ENCODE data around the gene JTB. TPM values are rescaled to one million over a fixed set of nuclear protein-coding genes. Genes with fewer than 3 reads are reported as not detected.

JTB gene
- polyA plus RNA-seq, 2 of the 4 experiments (the other 2 are of a cell fraction): 106 to 162 TPM

DNA sequence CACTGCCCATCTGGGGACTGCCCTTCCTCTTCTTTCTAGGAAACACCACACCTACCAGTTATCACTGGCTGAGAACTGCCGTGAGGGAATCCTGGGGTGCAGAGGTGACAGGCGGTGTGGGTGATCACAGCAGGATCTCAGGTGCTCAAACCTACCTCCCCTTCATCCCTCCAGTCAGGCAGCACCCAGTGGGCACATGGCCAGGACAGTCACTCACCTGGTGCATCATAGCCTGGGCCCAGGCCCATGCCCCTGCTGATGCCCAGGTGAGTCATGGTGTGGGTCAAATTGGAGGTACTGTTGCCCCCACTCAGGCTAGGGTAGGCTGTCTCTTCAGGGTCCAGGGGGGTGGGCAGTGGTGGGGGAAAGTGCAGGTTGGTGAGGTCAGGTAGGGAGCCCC lies 25.7 kb downstream of the JTB start:
- Histone ChIP-seq H3K4me1 (peaks cover 9% of the 10 kb centered on the region), H3K9me3 (no peaks in the 10 kb centered on the region), H3K4me3 (no peak overlapping the region), H3K4me2 (no peak overlapping the region), H3K27ac (no peak overlapping the region)
- ATAC-seq: no peak
- WGBS (ENCODE audit: missing lambda C conversion rate): 94% methylated on average over 2 of the region's 2 CpGs
- FAIRE-seq: no peak
- no peak for DNase-seq (ENCODE audit: low read depth in 1 of 2, low spot score in 1 of 2)
- ChIA-PET POLR2A (no interaction called here), CTCF (no interaction called here)
- TF ChIP-seq, protein P1, sequence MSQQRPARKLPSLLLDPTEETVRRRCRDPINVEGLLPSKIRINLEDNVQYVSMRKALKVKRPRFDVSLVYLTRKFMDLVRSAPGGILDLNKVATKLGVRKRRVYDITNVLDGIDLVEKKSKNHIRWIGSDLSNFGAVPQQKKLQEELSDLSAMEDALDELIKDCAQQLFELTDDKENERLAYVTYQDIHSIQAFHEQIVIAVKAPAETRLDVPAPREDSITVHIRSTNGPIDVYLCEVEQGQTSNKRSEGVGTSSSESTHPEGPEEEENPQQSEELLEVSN (IDR thresholded peaks at IDR 0.05; ENCODE audit: borderline replicate concordance, low read depth): no peak

DNA sequence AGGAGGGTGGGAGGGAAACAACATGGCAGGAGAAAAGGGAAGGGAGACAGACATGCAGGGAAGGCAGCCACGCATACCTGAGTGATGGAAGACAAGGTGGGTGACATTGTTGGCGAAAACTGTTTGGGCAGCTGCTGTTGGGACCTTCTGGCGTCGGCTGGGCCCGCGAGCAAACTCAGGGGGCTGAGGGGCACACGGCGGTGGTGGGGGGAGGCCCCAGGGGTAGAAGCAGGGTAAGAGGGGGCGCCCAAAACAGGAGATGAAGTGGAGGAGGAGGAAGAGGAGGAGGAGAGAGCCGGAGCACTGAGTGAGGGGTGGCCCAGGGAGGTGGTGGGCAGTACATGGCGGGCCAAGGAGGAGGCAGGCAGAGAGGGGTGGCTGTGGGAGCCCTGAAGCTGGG lies 26.3 kb downstream of the JTB start:
- H3K4me2 ChIP-seq: no peak overlapping the region
- FAIRE-seq (no peak), DNase-seq (ENCODE audit: low read depth in 1 of 2, low spot score in 1 of 2) (no peak), ATAC-seq (no peak)
- WGBS (ENCODE audit: missing lambda C conversion rate): 87% methylated on average over 7 of the region's 11 CpGs
- TF ChIP-seq ZSCAN20 (CRISPR knock-in tag; IDR thresholded peaks at IDR 0.05): no peak
- no peak for TF ChIP-seq RARB (CRISPR knock-in tag; IDR thresholded peaks at IDR 0.05)
- no peak for TF ChIP-seq NFE2L2 (conservative IDR thresholded peaks at IDR 0.05; ENCODE audit: low read length)
- TF ChIP-seq HDAC2 (IDR thresholded peaks at IDR 0.05): no peak
- TF ChIP-seq MAZ (IDR thresholded peaks at IDR 0.05; ENCODE audit: borderline replicate concordance, low read depth, low read length): no peak
- no peak for TF ChIP-seq MAFK (IDR thresholded peaks at IDR 0.05; ENCODE audit: partially characterized antibody)
- TF ChIP-seq, protein P2, sequence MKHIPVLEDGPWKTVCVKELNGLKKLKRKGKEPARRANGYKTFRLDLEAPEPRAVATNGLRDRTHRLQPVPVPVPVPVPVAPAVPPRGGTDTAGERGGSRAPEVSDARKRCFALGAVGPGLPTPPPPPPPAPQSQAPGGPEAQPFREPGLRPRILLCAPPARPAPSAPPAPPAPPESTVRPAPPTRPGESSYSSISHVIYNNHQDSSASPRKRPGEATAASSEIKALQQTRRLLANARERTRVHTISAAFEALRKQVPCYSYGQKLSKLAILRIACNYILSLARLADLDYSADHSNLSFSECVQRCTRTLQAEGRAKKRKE (CRISPR knock-in tag; IDR thresholded peaks at IDR 0.05; ENCODE audit: low read depth): no peak
- no peak overlapping the region for H3K27ac ChIP-seq
- no peaks in the 10 kb centered on the region for H3K9me3 ChIP-seq
- H3K4me1 ChIP-seq: peaks cover 5% of the 10 kb centered on the region
- ChIA-PET POLR2A (no interaction called here), CTCF (interaction anchor here (1.2 to 1.4 kb wide), 2 partner anchors 12 to 35 kb away, joined by 3 to 5 read pairs; partner anchors contain the start of genes RAB13 and SLC39A1)
- no peak overlapping the region for H3K4me3 ChIP-seq

DNA sequence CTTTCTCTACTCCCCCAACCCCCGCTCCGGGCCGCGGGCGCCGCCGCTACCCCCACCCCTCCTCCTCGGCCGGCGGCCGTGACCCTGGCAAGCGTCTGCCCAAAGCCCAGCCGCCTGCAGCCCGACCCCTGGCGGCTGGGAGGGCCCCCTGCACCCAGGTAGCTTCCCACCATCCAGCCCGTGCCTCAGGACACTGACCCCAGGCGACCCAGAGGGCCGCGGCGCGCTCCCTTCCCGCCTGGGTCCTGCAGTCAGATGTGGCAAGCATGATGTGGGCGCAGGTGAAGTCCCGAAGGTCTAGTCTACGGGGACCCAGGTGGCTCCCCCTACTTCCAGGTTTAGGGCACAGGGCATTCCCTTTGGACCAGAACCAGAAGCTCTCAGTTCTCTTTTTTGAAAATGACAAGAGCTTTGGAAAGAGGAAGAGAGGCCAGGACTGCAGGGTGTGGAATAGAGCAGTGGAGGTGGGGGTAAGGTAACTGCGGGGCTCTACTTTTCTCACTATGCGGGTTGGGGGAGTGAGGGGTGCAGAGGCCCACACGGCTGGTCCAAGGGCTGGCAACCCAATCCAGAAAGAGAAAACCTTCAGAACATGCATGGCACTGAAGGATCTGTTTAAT lies 30.7 kb downstream of the JTB start, which contains the start of gene DENND4B:
DENND4B (minus strand) TSS at position 97 of the 620 bp plus-strand sequence. CDS start 2,344 bp downstream, outside the sequence.
- FAIRE-seq: no peak
- H3K4me3 ChIP-seq: peak within 1 kb of the TSS; percentile 99
- CTCF ChIA-PET: interaction anchor here (0.7 to 5.8 kb wide), 45 partner anchors 9 to 385 kb away, joined by 3 to 75 read pairs (median 4); partner anchors contain the start of genes CREB3L4, CRTC2, JTB and RAB13
- H3K4me1 ChIP-seq: peaks cover 16% of the 10 kb centered on the region
- H3K9me3 ChIP-seq: no peaks in the 10 kb centered on the region
- peak within 1 kb of the TSS; percentile 89 for H3K4me2 ChIP-seq
- 40% methylated on average over 7 of the region's 28 CpGs for WGBS (ENCODE audit: missing lambda C conversion rate)
- peak; percentile 83 to 98 for DNase-seq (ENCODE audit: low read depth in 1 of 2, low spot score in 1 of 2)
- peak within 1 kb of the TSS; percentile 98 to 99 for H3K27ac ChIP-seq
- peak; percentile 93 to 95 for ATAC-seq
- POLR2A ChIA-PET: interaction anchor here (0.5 to 2.0 kb wide), 15 partner anchors 10 to 1375 kb away, joined by 3 to 16 read pairs (median 3); partner anchors contain the start of genes CHTOP, CREB3L4, GATAD2B and INTS3
- TF ChIP-seq KDM5A (IDR thresholded peaks at IDR 0.05): no peak
- no peak for TF ChIP-seq CBX2 (IDR thresholded peaks at IDR 0.05; ENCODE audit: borderline replicate concordance, low read depth)
- TF ChIP-seq, protein P3, sequence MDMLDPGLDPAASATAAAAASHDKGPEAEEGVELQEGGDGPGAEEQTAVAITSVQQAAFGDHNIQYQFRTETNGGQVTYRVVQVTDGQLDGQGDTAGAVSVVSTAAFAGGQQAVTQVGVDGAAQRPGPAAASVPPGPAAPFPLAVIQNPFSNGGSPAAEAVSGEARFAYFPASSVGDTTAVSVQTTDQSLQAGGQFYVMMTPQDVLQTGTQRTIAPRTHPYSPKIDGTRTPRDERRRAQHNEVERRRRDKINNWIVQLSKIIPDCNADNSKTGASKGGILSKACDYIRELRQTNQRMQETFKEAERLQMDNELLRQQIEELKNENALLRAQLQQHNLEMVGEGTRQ (IDR thresholded peaks at IDR 0.05): no peak
- TF ChIP-seq RARB (CRISPR knock-in tag; IDR thresholded peaks at IDR 0.05): no peak
- TF ChIP-seq MYC (IDR thresholded peaks at IDR 0.05; ENCODE audit: borderline replicate concordance, low read length): peak; percentile 80
- no peak for TF ChIP-seq CEBPB (IDR thresholded peaks at IDR 0.05)
- no peak for TF ChIP-seq HOXA7 (CRISPR knock-in tag; IDR thresholded peaks at IDR 0.05)
- peak in 1 of 2 experiments; percentile 41; a peak in 3 of 5 replicates for TF ChIP-seq JUN (IDR thresholded peaks at IDR 0.05)
- TF ChIP-seq, protein P1 (IDR thresholded peaks at IDR 0.05; ENCODE audit: borderline replicate concordance, low read depth): no peak
- TF ChIP-seq, protein P4, sequence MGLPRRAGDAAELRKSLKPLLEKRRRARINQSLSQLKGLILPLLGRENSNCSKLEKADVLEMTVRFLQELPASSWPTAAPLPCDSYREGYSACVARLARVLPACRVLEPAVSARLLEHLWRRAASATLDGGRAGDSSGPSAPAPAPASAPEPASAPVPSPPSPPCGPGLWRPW (IDR thresholded peaks at IDR 0.05): no peak
- TF ChIP-seq TP53 (CRISPR knock-in tag; IDR thresholded peaks at IDR 0.05): no peak
- TF ChIP-seq ESRRA (IDR thresholded peaks at IDR 0.05; ENCODE audit: borderline replicate concordance, low read length): 0 out of 2 replicates have a peak, but pooled peaks have one; percentile 39
- TF ChIP-seq, protein P2 (CRISPR knock-in tag; IDR thresholded peaks at IDR 0.05; ENCODE audit: low read depth): no peak
- no peak for TF ChIP-seq ZFP36 (IDR thresholded peaks at IDR 0.05; ENCODE audit: borderline replicate concordance, partially characterized antibody)
- TF ChIP-seq, protein P5, sequence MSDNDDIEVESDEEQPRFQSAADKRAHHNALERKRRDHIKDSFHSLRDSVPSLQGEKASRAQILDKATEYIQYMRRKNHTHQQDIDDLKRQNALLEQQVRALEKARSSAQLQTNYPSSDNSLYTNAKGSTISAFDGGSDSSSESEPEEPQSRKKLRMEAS (IDR thresholded peaks at IDR 0.05): peak; percentile 62
- TF ChIP-seq RAD21 (conservative IDR thresholded peaks at IDR 0.05 in 1 of 2, IDR thresholded peaks at IDR 0.05 in 1 of 2): peak; percentile 35 to 52; a peak in 4 of 5 replicates
- no peak for TF ChIP-seq ZNF302 (CRISPR knock-in tag; IDR thresholded peaks at IDR 0.05)
- TF ChIP-seq FOSB (CRISPR knock-in tag; IDR thresholded peaks at IDR 0.05): no peak
- TF ChIP-seq, protein P6, sequence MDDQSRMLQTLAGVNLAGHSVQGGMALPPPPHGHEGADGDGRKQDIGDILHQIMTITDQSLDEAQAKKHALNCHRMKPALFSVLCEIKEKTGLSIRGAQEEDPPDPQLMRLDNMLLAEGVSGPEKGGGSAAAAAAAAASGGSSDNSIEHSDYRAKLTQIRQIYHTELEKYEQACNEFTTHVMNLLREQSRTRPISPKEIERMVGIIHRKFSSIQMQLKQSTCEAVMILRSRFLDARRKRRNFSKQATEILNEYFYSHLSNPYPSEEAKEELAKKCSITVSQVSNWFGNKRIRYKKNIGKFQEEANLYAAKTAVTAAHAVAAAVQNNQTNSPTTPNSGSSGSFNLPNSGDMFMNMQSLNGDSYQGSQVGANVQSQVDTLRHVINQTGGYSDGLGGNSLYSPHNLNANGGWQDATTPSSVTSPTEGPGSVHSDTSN (IDR thresholded peaks at IDR 0.05): 0 out of 2 replicates have a peak, but pooled peaks have one; percentile 61
- TF ChIP-seq NPAS2 (CRISPR knock-in tag; IDR thresholded peaks at IDR 0.05; ENCODE audit: borderline replicate concordance): no peak
- TF ChIP-seq FOXS1 (CRISPR knock-in tag; IDR thresholded peaks at IDR 0.05): no peak
- no peak for TF ChIP-seq HDAC2 (IDR thresholded peaks at IDR 0.05)
- TF ChIP-seq HEYL (CRISPR knock-in tag; IDR thresholded peaks at IDR 0.05): no peak
- no peak for TF ChIP-seq MAZ (IDR thresholded peaks at IDR 0.05; ENCODE audit: borderline replicate concordance, low read depth, low read length)
